ENCODE data around the gene MYO1E.

DNA sequence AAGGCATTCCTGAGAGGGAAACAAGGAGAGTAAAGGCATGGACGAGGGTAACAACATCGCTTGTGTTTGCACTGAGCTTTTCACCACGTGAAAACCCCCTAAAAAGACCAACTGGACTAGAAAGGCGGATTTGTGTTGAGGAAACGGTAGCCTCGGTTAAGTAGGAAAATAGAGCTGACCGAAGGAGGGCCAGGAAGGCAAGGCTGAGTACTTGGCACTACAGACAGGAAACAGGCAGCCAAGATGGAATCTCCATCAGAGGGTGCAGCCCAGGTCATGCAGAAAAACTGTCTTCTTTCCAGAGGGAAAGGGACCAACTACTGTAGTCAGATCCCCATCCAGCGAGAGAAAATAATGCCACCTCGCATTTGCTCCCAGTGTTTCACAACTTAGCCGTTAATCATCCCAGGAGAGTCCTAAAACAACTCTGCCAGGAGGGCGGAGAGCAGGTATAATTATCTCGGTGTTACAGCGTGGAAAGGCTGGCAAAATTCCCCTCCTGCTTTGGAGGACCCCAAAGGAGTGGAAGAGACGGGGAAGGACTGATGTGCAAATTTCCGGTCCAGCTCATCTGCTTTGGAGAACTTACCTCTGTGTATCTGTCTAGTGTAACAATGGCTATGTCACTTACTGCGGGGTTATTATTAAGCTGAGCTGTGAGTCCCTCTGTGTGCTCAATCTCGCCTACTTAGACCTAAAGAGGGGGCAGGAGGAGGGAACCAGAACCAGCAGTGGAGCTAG lies 77.2 kb downstream of the MYO1E start:
- TF ChIP-seq CTCF (IDR thresholded peaks at IDR 0.05; ENCODE audit: low read depth, low read length, poor library complexity, severe bottlenecking): no peak
- TF ChIP-seq EZH2phosphoT487 (IDR thresholded peaks at IDR 0.05; ENCODE audit: borderline replicate concordance, low read length): no peak
